Skeletal muscle satellite cell (primary cell): ENCODE results near the gene WFIKKN1.

ENCODE experiments used
- H3K27me3 ChIP-seq: 2 replicates; pipeline ENCODE4 v1.7.0; 2013; ENCODE audit warnings: low read length; ENCODE audit not compliant: control insufficient read depth, insufficient read depth
- H3K36me3 ChIP-seq: 2 replicates; pipeline ENCODE4 v1.7.0; 2013; ENCODE audit warnings: mild to moderate bottlenecking, control low read depth, low read length; ENCODE audit not compliant: insufficient read depth
- H3K4me1 ChIP-seq: 2 replicates; pipeline ENCODE4 v1.7.0; 2013; ENCODE audit warnings: low read length; ENCODE audit not compliant: control insufficient read depth, insufficient read depth
- H3K4me2 ChIP-seq: 2 replicates; pipeline ENCODE4 v1.7.0; 2013; ENCODE audit warnings: mild to moderate bottlenecking, low read length
- H3K4me3 ChIP-seq: 2 replicates; pipeline ENCODE4 v1.7.0; 2013; ENCODE audit warnings: low read length
- H3K9ac ChIP-seq: 2 replicates; pipeline ENCODE4 v1.7.0; 2013; ENCODE audit warnings: mild to moderate bottlenecking, low read depth, low read length, moderate library complexity
- H3K9me3 ChIP-seq: replicated peaks from 2 replicates; pipeline ENCODE4 v1.7.0; 2013; ENCODE audit warnings: mild to moderate bottlenecking, control low read depth, low read length

WFIKKN1 gene

GRCh38 chr16:652454-653305 is 21.9 kb downstream of the WFIKKN1 start:
- H3K9ac ChIP-seq, result no peak overlapping the region
- H3K9me3 ChIP-seq, result no peaks in the 10 kb centered on the region
- peaks cover 4% of the 10 kb centered on the region for H3K36me3 ChIP-seq

GRCh38 chr16:654034-654433 is 23.2 kb downstream of the WFIKKN1 start:
- no peak overlapping the region for H3K4me3 ChIP-seq
- H3K27me3 ChIP-seq, result no peaks in the 10 kb centered on the region
- no peak overlapping the region for H3K4me2 ChIP-seq
- peaks cover 8% of the 10 kb centered on the region for H3K4me1 ChIP-seq
- peaks cover 13% of the 10 kb centered on the region for H3K36me3 ChIP-seq
- H3K9ac ChIP-seq, result no peak overlapping the region
- no peaks in the 10 kb centered on the region for H3K9me3 ChIP-seq

More at GRCh38 chr16:652454-653305, 21.9 kb downstream of the WFIKKN1 start:
- H3K4me3 ChIP-seq, result no peak overlapping the region
- no peaks in the 10 kb centered on the region for H3K27me3 ChIP-seq
- no peak overlapping the region for H3K4me2 ChIP-seq
- peaks cover 19% of the 10 kb centered on the region for H3K4me1 ChIP-seq

GRCh38 chr16:657487-657886 is 26.7 kb downstream of the WFIKKN1 start:
- Histone ChIP-seq H3K4me3 (no peak overlapping the region), H3K9ac (no peak overlapping the region), H3K36me3 (peaks cover 15% of the 10 kb centered on the region), H3K4me2 (no peak overlapping the region), H3K27me3 (no peaks in the 10 kb centered on the region), H3K4me1 (peaks cover 11% of the 10 kb centered on the region), H3K9me3 (no peaks in the 10 kb centered on the region)

GRCh38 chr16:658679-659571 is 28.1 kb downstream of the WFIKKN1 start:
- Histone ChIP-seq H3K4me2 (no peak overlapping the region), H3K9me3 (no peaks in the 10 kb centered on the region), H3K9ac (no peak overlapping the region), H3K4me1 (peaks cover 11% of the 10 kb centered on the region), H3K27me3 (no peaks in the 10 kb centered on the region), H3K36me3 (peaks cover 15% of the 10 kb centered on the region), H3K4me3 (no peak overlapping the region)

- no peaks in the 10 kb centered on the region for H3K9me3 ChIP-seq
- H3K4me1 ChIP-seq, result peaks cover 11% of the 10 kb centered on the region
- H3K4me3 ChIP-seq, result no peak overlapping the region
- H3K9ac ChIP-seq, result no peak overlapping the region
- H3K4me2 ChIP-seq, result no peak overlapping the region
- no peaks in the 10 kb centered on the region for H3K27me3 ChIP-seq
- peaks cover 15% of the 10 kb centered on the region for H3K36me3 ChIP-seq
Measured at GRCh38 chr16:659618-660017, 28.8 kb downstream of the WFIKKN1 start.

GRCh38 chr16:660132-660458 is 29.3 kb downstream of the WFIKKN1 start:
- peak overlapping the region; percentile 75 for H3K4me2 ChIP-seq
- H3K4me3 ChIP-seq, result no peak overlapping the region
- H3K9me3 ChIP-seq, result no peaks in the 10 kb centered on the region
- H3K9ac ChIP-seq, result no peak overlapping the region
- H3K27me3 ChIP-seq, result no peaks in the 10 kb centered on the region
- H3K4me1 ChIP-seq, result peaks cover 11% of the 10 kb centered on the region
- H3K36me3 ChIP-seq, result peaks cover 15% of the 10 kb centered on the region

- Histone ChIP-seq H3K36me3 (peaks cover 15% of the 10 kb centered on the region), H3K9ac (peak overlapping the region; percentile 49), H3K4me2 (peak overlapping the region; percentile 75), H3K27me3 (no peaks in the 10 kb centered on the region), H3K9me3 (no peaks in the 10 kb centered on the region), H3K4me1 (peaks cover 11% of the 10 kb centered on the region), H3K4me3 (peak overlapping the region; percentile 45)
Measured at GRCh38 chr16:660459-661183, 29.8 kb downstream of the WFIKKN1 start.

- no peaks in the 10 kb centered on the region for H3K27me3 ChIP-seq
- H3K4me3 ChIP-seq, result no peak overlapping the region
- peaks cover 11% of the 10 kb centered on the region for H3K36me3 ChIP-seq
- H3K9ac ChIP-seq, result peak overlapping the region; percentile 49
- no peaks in the 10 kb centered on the region for H3K9me3 ChIP-seq
- H3K4me2 ChIP-seq, result peak overlapping the region; percentile 67
- H3K4me1 ChIP-seq, result peaks cover 11% of the 10 kb centered on the region
Measured at GRCh38 chr16:661184-661821, 30.5 kb downstream of the WFIKKN1 start.

GRCh38 chr16:662095-662494 is 31.3 kb downstream of the WFIKKN1 start:
- H3K27me3 ChIP-seq, result no peaks in the 10 kb centered on the region

GRCh38 chr16:662597-662996 is 31.8 kb downstream of the WFIKKN1 start:
- H3K4me3 ChIP-seq, result no peak overlapping the region
- H3K9ac ChIP-seq, result no peak overlapping the region
- H3K9me3 ChIP-seq, result no peaks in the 10 kb centered on the region
- H3K36me3 ChIP-seq, result peaks cover 11% of the 10 kb centered on the region
- H3K4me2 ChIP-seq, result no peak overlapping the region
- no peaks in the 10 kb centered on the region for H3K27me3 ChIP-seq
- peaks cover 13% of the 10 kb centered on the region for H3K4me1 ChIP-seq

More at GRCh38 chr16:662095-662494, 31.3 kb downstream of the WFIKKN1 start:
- H3K36me3 ChIP-seq, result peaks cover 11% of the 10 kb centered on the region
- H3K9me3 ChIP-seq, result no peaks in the 10 kb centered on the region
- H3K9ac ChIP-seq, result no peak overlapping the region
- H3K4me3 ChIP-seq, result no peak overlapping the region
- peaks cover 11% of the 10 kb centered on the region for H3K4me1 ChIP-seq
- no peak overlapping the region for H3K4me2 ChIP-seq

- Histone ChIP-seq H3K4me3 (no peak overlapping the region), H3K9ac (no peak overlapping the region), H3K9me3 (no peaks in the 10 kb centered on the region), H3K36me3 (peaks cover 21% of the 10 kb centered on the region), H3K27me3 (no peaks in the 10 kb centered on the region), H3K4me2 (no peak overlapping the region), H3K4me1 (peaks cover 11% of the 10 kb centered on the region)
Measured at GRCh38 chr16:666572-666971, 35.8 kb downstream of the WFIKKN1 start.
